GM21717 (cell line): ENCODE measurements around the gene CCDC68.
A peak's percentile ranks its signal among the peaks of the same experiment; 100 is the strongest.
"Not testable (repeated sequence)": the region's sequence is repeated elsewhere in the genome, so short reads cannot be mapped to it uniquely, and the experiment has no call there.

Source experiments
- ATAC-seq: cut with Tn5 transposase; IDR thresholded peaks from one replicate; pipeline ENCODE4 v1.9.1; 2021; ENCODE audit warnings: mild to moderate bottlenecking, moderate library complexity; ENCODE audit not compliant: unreplicated experiment

Gene CCDC68

GRCh38 chr18:54958704-54959625 is at the start of gene CCDC68:
TSS of gene CCDC68 (minus strand) at chr18:54959461. CDS start at chr18:54942791, 16,670 bp downstream.
- no peak for ATAC-seq

GRCh38 chr18:55007602-55008001 is 48.3 kb upstream of the CCDC68 start:
- ATAC-seq = no peak

- no peak for ATAC-seq
Observed at GRCh38 chr18:55003695-55004094, 44.4 kb upstream of the CCDC68 start.

- no peak for ATAC-seq
Observed at GRCh38 chr18:55002261-55002660, 43.0 kb upstream of the CCDC68 start.

GRCh38 chr18:55001394-55002024 is 42.2 kb upstream of the CCDC68 start:
- ATAC-seq = no peak

- no peak for ATAC-seq
Observed at GRCh38 chr18:55000529-55000928, 41.3 kb upstream of the CCDC68 start.

- ATAC-seq = no peak
Observed at GRCh38 chr18:54999016-54999415, 39.8 kb upstream of the CCDC68 start.

GRCh38 chr18:54995421-54996143 is 36.3 kb upstream of the CCDC68 start:
- no peak for ATAC-seq

- ATAC-seq = no peak
Observed at GRCh38 chr18:54991981-54992380, 32.7 kb upstream of the CCDC68 start.

GRCh38 chr18:54984908-54985307 is 25.6 kb upstream of the CCDC68 start:
- no peak for ATAC-seq

- ATAC-seq = no peak
Observed at GRCh38 chr18:54983791-54984190, 24.5 kb upstream of the CCDC68 start.

GRCh38 chr18:54983041-54983686 is 23.9 kb upstream of the CCDC68 start:
- ATAC-seq = peak; percentile 83

GRCh38 chr18:54981076-54981475 is 21.8 kb upstream of the CCDC68 start:
- no peak for ATAC-seq

GRCh38 chr18:54975598-54975997 is 16.3 kb upstream of the CCDC68 start:
- ATAC-seq = no peak

GRCh38 chr18:54973046-54973445 is 13.8 kb upstream of the CCDC68 start:
- ATAC-seq = no peak

- no peak for ATAC-seq
Observed at GRCh38 chr18:54968807-54969206, 9.5 kb upstream of the CCDC68 start.

- not testable (repeated sequence) for ATAC-seq
Observed at GRCh38 chr18:54968237-54968636, 9.0 kb upstream of the CCDC68 start.

- no peak for ATAC-seq
Observed at GRCh38 chr18:54967786-54968185, 8.5 kb upstream of the CCDC68 start.

- no peak for ATAC-seq
Observed at GRCh38 chr18:54964741-54965140, 5.5 kb upstream of the CCDC68 start.

- ATAC-seq = no peak
Observed at GRCh38 chr18:54962919-54963645, 3.8 kb upstream of the CCDC68 start.
